Uterus (tissue), 4 donors: Measurements from ENCODE around the gene SETDB2. TPM values are rescaled to one million over a fixed set of nuclear protein-coding genes. Genes with fewer than 3 reads are reported as not detected.

ENCODE experiments used
- DNase-seq, 2 donors: peaks; one replicate each; pipeline ENCODE4 v3.0.0-alpha.2; 2019 to 2020
- H3K27ac ChIP-seq, 2 donors: fragments of 200-600 bp; sonication (generic); 1 replicate in 1 of 2; 2 replicates in 1 of 2; pipeline ENCODE4 v1.5.1; 2016 to 2018
- H3K27me3 ChIP-seq, 2 donors: fragments of 200-600 bp; sonication (generic); one replicate each; pipeline ENCODE4 v1.5.1; 2018 to 2019; ENCODE audit warnings: control low read depth in 1 of 2
- H3K36me3 ChIP-seq, 2 donors: fragments of 200-600 bp; sonication (generic); one replicate each; pipeline ENCODE4 v1.5.1; 2019; ENCODE audit warnings: control low read depth in 1 of 2
- H3K4me1 ChIP-seq, 2 donors: fragments of 200-600 bp; sonication (generic); one replicate each; pipeline ENCODE4 v1.5.1; 2018 to 2019; ENCODE audit warnings: control low read depth in 1 of 2
- H3K4me3 ChIP-seq, 2 donors: fragments of 200-600 bp; sonication (generic); 1 replicate in 1 of 2; 2 replicates in 1 of 2; pipeline ENCODE4 v1.5.1; 2018 to 2019; ENCODE audit warnings: mild to moderate bottlenecking in 1 of 2
- H3K9me3 ChIP-seq, 2 donors: fragments of 200-600 bp; sonication (generic); one replicate each; pipeline ENCODE4 v1.5.1; 2019; ENCODE audit warnings: control low read depth in 1 of 2
- POLR2A ChIP-seq, 2 donors: fragments of 450-650 bp; IDR thresholded peaks; one replicate each; pipeline ENCODE4 v1.6.1; 2016; ENCODE audit warnings: antibody characterized with exemption in 2 of 2, mild to moderate bottlenecking in 1 of 2, moderate library complexity in 1 of 2
- intact Hi-C: fragments of 100-400 bp; cut with DNase I; formaldehyde crosslinking; loops from one replicate; pipeline ENCODE4 v1.15.1; 2023; ENCODE audit warnings: low total_unique reads
- total RNA-seq, 4 donors: library from RNA; depleted of rRNA in 3 of 4; stranded (reverse); fragments of >200 nt in 3 of 4; gene quantifications; one replicate each; pipeline versions ENCODE4 v1.1.0 to v1.2.4, GENCODE V29; 2014 to 2023
- TF ChIP-seq, protein P1 (sequence below), 4 experiments: fragments of 200-600 bp in 2 of 4; fragments of 450-650 bp in 2 of 4; sonication (generic) in 2 of 4; IDR thresholded peaks; one replicate each; pipeline ENCODE4 v1.5.1; 2016 to 2019; ENCODE audit warnings: antibody characterized with exemption in 4 of 4, mild to moderate bottlenecking in 2 of 4, moderate library complexity in 1 of 4
- donor health status: DM: yes; HTN: yes; CAD: no.

The SETDB2 gene
- total RNA-seq, 4 donors from 2014 or later = 9.5 to 24.1 (median 19.0) TPM

DNA sequence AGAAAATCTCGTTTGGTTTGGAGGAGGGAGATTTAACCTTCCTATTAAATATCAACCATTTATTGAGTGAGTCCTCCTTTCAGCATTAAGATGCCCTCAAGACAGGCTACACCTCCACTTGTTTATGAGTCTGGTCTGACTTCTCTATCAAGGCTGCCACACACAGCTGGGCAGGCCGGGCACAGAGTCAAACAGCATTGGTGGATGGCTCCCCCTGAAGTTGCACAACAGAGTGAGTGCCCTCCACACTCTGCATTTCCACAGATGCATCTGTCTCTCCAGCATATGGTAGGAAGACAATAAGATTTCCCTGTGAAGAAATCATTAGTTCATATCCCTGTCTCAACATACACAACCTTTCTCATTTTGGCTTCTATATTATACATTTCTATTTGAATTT is 83.0 kb downstream of the SETDB2 start:
- no peaks in the 10 kb centered on the region for H3K9me3 ChIP-seq
- H3K27ac ChIP-seq = no peak overlapping the region
- no peaks in the 10 kb centered on the region for H3K36me3 ChIP-seq
- intact Hi-C loops = no loop called here
- no peak overlapping the region for H3K4me3 ChIP-seq
- no peak for DNase-seq
- TF ChIP-seq POLR2A (IDR thresholded peaks at IDR 0.05) = no peak
- TF ChIP-seq, protein P1, sequence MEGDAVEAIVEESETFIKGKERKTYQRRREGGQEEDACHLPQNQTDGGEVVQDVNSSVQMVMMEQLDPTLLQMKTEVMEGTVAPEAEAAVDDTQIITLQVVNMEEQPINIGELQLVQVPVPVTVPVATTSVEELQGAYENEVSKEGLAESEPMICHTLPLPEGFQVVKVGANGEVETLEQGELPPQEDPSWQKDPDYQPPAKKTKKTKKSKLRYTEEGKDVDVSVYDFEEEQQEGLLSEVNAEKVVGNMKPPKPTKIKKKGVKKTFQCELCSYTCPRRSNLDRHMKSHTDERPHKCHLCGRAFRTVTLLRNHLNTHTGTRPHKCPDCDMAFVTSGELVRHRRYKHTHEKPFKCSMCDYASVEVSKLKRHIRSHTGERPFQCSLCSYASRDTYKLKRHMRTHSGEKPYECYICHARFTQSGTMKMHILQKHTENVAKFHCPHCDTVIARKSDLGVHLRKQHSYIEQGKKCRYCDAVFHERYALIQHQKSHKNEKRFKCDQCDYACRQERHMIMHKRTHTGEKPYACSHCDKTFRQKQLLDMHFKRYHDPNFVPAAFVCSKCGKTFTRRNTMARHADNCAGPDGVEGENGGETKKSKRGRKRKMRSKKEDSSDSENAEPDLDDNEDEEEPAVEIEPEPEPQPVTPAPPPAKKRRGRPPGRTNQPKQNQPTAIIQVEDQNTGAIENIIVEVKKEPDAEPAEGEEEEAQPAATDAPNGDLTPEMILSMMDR (IDR thresholded peaks at IDR 0.05) = no peak
- H3K4me1 ChIP-seq = no peaks in the 10 kb centered on the region
- H3K27me3 ChIP-seq = no peaks in the 10 kb centered on the region

DNA sequence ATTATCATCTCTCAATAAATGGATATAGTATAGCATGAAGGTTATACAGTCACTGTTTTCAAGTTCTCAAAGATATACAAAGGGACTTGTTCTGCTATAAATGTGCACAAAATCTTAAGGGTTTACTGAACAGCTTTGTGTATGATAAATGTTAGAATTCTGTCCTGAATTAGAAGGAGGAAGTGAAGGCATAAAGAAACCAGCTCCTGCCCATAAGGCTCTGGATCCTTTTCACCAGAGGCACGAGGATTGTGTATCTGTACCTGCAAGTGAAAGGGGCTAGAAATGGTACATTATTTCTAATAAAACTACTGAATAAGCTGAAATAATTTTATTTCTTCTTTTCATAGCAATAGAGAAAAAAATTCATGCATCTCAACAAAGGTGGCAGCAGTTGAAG is 84.1 kb downstream of the SETDB2 start:
- intact Hi-C loops = no loop called here
- TF ChIP-seq POLR2A (IDR thresholded peaks at IDR 0.05) = no peak
- TF ChIP-seq, protein P1 (IDR thresholded peaks at IDR 0.05) = no peak
- no peak for DNase-seq
- Histone ChIP-seq H3K27ac (no peak overlapping the region), H3K4me1 (no peaks in the 10 kb centered on the region), H3K27me3 (no peaks in the 10 kb centered on the region), H3K36me3 (no peaks in the 10 kb centered on the region), H3K9me3 (no peaks in the 10 kb centered on the region), H3K4me3 (no peak overlapping the region)

DNA sequence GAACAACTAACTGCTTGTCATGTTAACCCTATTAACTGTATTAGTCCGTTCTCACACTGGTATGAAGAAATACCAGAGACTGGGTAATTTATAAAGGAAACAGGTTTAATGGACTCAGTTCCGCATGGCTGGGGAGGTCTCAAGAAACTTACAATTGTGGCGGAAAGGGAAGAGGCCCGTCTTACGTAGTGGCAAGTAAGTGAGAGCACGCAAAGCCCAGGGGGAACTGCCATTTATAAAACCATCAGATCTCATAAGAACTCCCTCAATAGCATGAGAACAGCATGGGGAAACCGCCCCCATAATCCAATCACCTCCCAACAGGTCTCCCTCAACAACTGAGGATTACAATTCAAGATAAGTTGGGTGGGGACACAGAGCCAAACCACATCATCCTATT is 86.4 kb downstream of the SETDB2 start:
- no peak overlapping the region for H3K27ac ChIP-seq
- H3K27me3 ChIP-seq = no peaks in the 10 kb centered on the region
- intact Hi-C loops = no loop called here
- no peak for TF ChIP-seq POLR2A (IDR thresholded peaks at IDR 0.05)
- TF ChIP-seq, protein P1 (IDR thresholded peaks at IDR 0.05) = no peak
- H3K4me1 ChIP-seq = no peaks in the 10 kb centered on the region
- H3K36me3 ChIP-seq = no peaks in the 10 kb centered on the region
- H3K4me3 ChIP-seq = no peak overlapping the region
- no peak for DNase-seq
- H3K9me3 ChIP-seq = no peaks in the 10 kb centered on the region

DNA sequence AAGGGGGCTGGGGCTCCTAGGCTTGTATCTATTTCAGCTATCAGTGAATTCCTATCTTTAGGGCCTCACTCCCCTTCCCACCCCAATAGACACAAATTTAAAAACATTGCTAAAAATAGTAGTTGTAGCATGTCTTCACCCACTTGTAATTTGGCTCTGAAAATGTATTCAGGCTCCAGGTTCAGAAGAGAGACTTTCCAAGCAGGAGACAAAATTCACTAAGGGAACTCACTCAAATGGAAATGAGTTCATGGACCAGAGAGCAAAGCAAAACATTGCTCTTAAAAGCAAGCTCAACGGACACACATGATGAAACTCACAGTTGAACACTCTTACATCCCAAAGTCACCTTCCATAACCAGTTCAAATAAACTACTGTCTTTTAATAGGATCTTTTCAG is 88.5 kb downstream of the SETDB2 start:
- H3K4me1 ChIP-seq = no peaks in the 10 kb centered on the region
- no peaks in the 10 kb centered on the region for H3K27me3 ChIP-seq
- H3K27ac ChIP-seq = no peak overlapping the region
- TF ChIP-seq, protein P1 (IDR thresholded peaks at IDR 0.05) = no peak
- TF ChIP-seq POLR2A (IDR thresholded peaks at IDR 0.05) = no peak
- no peaks in the 10 kb centered on the region for H3K9me3 ChIP-seq
- no peak for DNase-seq
- H3K4me3 ChIP-seq = no peak overlapping the region
- intact Hi-C loops = no loop called here
- H3K36me3 ChIP-seq = no peaks in the 10 kb centered on the region

DNA sequence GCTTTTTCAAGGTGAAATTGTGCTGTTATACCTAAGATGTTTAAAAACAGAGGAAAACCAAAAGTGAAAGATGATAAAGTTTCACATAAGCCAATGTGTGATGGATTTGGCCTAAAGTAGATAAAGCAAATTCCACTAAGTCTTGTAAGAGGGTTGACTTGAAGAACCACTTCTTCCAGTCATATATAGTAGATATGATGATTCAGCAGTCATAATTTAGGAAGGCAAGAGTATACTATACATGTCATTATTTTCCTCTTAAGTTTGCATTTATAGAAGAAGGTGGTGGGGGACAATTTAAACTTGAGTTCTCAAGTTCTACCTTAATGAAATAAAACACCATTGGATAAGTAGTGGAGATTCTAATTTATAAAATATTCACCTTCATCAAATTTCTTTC is 88.9 kb downstream of the SETDB2 start:
- Histone ChIP-seq H3K4me1 (no peaks in the 10 kb centered on the region), H3K9me3 (no peaks in the 10 kb centered on the region), H3K27ac (no peak overlapping the region), H3K27me3 (no peaks in the 10 kb centered on the region), H3K36me3 (no peaks in the 10 kb centered on the region), H3K4me3 (no peak overlapping the region)
- DNase-seq = no peak
- intact Hi-C loops = no loop called here
- no peak for TF ChIP-seq POLR2A (IDR thresholded peaks at IDR 0.05)
- TF ChIP-seq, protein P1 (IDR thresholded peaks at IDR 0.05) = no peak
